ENCODE data around the gene EYA2.

The EYA2 gene

GRCh38 chr20:46940616-46941015 is 46.0 kb downstream of the EYA2 start:
- in situ Hi-C loops (cut with MboI; ENCODE audit: low sequenced_read_pairs, unreplicated experiment) = no loop called here
- no peak for DNase-seq (ENCODE audit: low spot score)
- TF ChIP-seq, protein P1, sequence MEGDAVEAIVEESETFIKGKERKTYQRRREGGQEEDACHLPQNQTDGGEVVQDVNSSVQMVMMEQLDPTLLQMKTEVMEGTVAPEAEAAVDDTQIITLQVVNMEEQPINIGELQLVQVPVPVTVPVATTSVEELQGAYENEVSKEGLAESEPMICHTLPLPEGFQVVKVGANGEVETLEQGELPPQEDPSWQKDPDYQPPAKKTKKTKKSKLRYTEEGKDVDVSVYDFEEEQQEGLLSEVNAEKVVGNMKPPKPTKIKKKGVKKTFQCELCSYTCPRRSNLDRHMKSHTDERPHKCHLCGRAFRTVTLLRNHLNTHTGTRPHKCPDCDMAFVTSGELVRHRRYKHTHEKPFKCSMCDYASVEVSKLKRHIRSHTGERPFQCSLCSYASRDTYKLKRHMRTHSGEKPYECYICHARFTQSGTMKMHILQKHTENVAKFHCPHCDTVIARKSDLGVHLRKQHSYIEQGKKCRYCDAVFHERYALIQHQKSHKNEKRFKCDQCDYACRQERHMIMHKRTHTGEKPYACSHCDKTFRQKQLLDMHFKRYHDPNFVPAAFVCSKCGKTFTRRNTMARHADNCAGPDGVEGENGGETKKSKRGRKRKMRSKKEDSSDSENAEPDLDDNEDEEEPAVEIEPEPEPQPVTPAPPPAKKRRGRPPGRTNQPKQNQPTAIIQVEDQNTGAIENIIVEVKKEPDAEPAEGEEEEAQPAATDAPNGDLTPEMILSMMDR (IDR thresholded peaks at IDR 0.05; ENCODE audit: borderline replicate concordance, control extremely low read depth, extremely low read depth, insufficient read depth, missing control alignments) = no peak

GRCh38 chr20:46941404-46941803 is 46.8 kb downstream of the EYA2 start:
- TF ChIP-seq, protein P1 (IDR thresholded peaks at IDR 0.05; ENCODE audit: borderline replicate concordance, control extremely low read depth, extremely low read depth, insufficient read depth, missing control alignments) = no peak
- in situ Hi-C loops (cut with MboI; ENCODE audit: low sequenced_read_pairs, unreplicated experiment) = no loop called here
- DNase-seq (ENCODE audit: low spot score) = no peak

DNA sequence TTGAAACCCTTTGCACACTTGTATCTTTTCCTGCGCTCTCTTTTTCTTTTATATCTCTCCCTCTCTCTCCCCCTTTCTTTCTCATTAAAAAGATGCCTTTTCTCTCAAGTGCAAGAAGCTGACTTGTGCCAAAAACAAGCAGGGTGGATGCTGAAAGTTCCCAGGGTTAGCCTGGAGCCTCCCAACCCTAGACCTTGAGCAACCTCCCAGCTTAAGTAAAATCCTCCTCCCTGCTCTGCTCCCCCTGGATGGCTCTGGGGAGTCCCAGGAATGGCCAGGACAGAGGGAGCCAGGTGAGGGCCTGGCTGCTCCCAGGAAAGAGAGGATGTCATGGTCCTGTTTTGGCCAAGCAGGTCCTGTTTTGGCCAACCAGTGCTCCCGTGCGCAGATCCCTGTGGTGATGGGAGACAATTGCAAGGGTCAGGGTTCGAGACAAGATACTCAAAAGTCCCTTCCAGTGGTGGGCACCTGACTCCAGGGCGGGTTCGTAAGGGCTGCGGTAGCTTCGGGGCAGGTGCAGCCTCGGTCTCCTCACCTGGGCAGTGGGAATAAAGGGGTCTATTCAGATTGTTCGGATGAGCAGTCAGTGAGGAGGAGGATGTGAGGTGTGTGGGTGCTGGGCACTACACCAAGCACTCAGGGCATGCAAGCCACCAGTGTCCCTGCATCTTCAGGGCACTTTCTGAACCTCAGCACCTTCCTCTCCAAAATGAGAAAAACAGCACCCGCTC is 49.4 kb downstream of the EYA2 start:
- DNase-seq (ENCODE audit: low spot score) = no peak
- in situ Hi-C loops (cut with MboI; ENCODE audit: low sequenced_read_pairs, unreplicated experiment) = no loop called here
- TF ChIP-seq, protein P1 (IDR thresholded peaks at IDR 0.05; ENCODE audit: borderline replicate concordance, control extremely low read depth, extremely low read depth, insufficient read depth, missing control alignments) = no peak

DNA sequence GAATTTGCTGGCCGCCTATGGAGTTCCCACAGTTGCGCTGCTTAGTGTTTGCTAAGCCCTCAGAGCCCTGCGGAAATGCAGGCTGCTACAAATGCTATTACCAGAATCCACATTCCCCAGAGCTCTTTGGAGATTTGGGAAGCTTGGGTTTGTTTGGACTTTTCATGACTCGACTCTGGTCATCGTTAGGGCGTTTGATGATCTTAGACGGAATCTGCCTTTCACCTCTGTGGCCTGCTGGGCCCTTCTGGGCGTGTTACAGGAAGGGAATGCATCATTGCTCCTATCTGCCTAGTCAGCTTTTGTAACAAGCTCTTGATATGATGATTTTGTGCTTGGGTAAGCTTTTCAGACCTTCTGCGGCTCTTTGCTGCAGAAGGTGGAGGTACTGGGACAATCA is 50.8 kb downstream of the EYA2 start:
- no peak for DNase-seq (ENCODE audit: low spot score)
- TF ChIP-seq, protein P1 (IDR thresholded peaks at IDR 0.05; ENCODE audit: borderline replicate concordance, control extremely low read depth, extremely low read depth, insufficient read depth, missing control alignments) = no peak
- in situ Hi-C loops (cut with MboI; ENCODE audit: low sequenced_read_pairs, unreplicated experiment) = no loop called here

GRCh38 chr20:46946181-46946624 is 51.6 kb downstream of the EYA2 start:
- TF ChIP-seq, protein P1 (IDR thresholded peaks at IDR 0.05; ENCODE audit: borderline replicate concordance, control extremely low read depth, extremely low read depth, insufficient read depth, missing control alignments) = no peak
- no peak for DNase-seq (ENCODE audit: low spot score)
- in situ Hi-C loops (cut with MboI; ENCODE audit: low sequenced_read_pairs, unreplicated experiment) = no loop called here

- DNase-seq (ENCODE audit: low spot score) = no peak
- TF ChIP-seq, protein P1 (IDR thresholded peaks at IDR 0.05; ENCODE audit: borderline replicate concordance, control extremely low read depth, extremely low read depth, insufficient read depth, missing control alignments) = no peak
- in situ Hi-C loops (cut with MboI; ENCODE audit: low sequenced_read_pairs, unreplicated experiment) = no loop called here
Measured at GRCh38 chr20:46946796-46947195, 52.2 kb downstream of the EYA2 start.

Data from GM13976 (cell line).